HepG2 (cell line): ENCODE measurements around the gene LDLRAD4. TPM values are rescaled to one million over a fixed set of nuclear protein-coding genes. Genes with fewer than 3 reads are reported as not detected.

ENCODE experiments used
- ATAC-seq: fragments of 200-7000 bp; cut with Tn5 transposase; 3 replicates; pipeline ENCODE4 v1.9.1; 2020; ENCODE audit warnings: mild to moderate bottlenecking, moderate library complexity
- BruUV-seq: library from RNA; stranded (reverse); fragments of 400-500 nt; replicated peaks from 2 replicates; lab custom pipeline; 2021; lab: Mats Ljungman, UMichigan
- CTCF ChIA-PET: fragments of 300-600 bp; formaldehyde crosslinking; extraction: SDS; loops from one replicate; lab custom pipeline; 2021; ENCODE audit warnings: low total read pairs, inconsistent platforms, low intra/inter-chr PET ratio; lab: Yijun Ruan, JAX
- POLR2A ChIA-PET: fragments of 350-600 bp; sonication (Branson Sonifier 250); formaldehyde crosslinking; loops from one replicate; lab custom pipeline; 2020; ENCODE audit warnings: antibody characterized with exemption, inconsistent platforms; lab: Yijun Ruan, JAX
- DNase-seq: peaks from one replicate; pipeline ENCODE4 v3.0.0-alpha.2; 2015; ENCODE audit warnings: low spot score
- FAIRE-seq: peaks from 3 replicates; lab custom pipeline; 2011; peaks lifted over from hg19 to GRCh38; lab: Jason Lieb, UNC
- H2AFZ ChIP-seq: one replicate; pipeline ENCODE4 v1.6.1; 2011; ENCODE audit warnings: low read length, inconsistent platforms
- H3K27ac ChIP-seq: fragments of 300-600 bp; 3 replicates; pipeline ENCODE4 v1.8.0; 2011; ENCODE audit warnings: mixed run types, mild to moderate bottlenecking, mixed read lengths, low read length, inconsistent platforms; ENCODE audit not compliant: insufficient read depth; ENCODE audit errors: extremely low read length
- H3K27me3 ChIP-seq, 2 experiments: fragments of 200-600 bp in 1 of 2; 2 replicates in 1 of 2; 3 replicates in 1 of 2; pipeline versions ENCODE4 v1.6.0 to v1.8.0; 2011; ENCODE audit warnings: low read length in 2 of 2, mild to moderate bottlenecking in 2 of 2, moderate library complexity in 2 of 2, inconsistent platforms in 1 of 2; ENCODE audit not compliant: insufficient read depth in 2 of 2, control insufficient read depth in 1 of 2
- H3K36me3 ChIP-seq, 2 experiments: fragments of 200-600 bp in 1 of 2; replicated peaks in 1 of 2; 2 replicates in 1 of 2; 3 replicates in 1 of 2; pipeline versions ENCODE4 v1.5.1 to v1.8.0; 2011; ENCODE audit warnings: low read length in 2 of 2, inconsistent platforms in 1 of 2; ENCODE audit not compliant: insufficient read depth in 2 of 2, control insufficient read depth in 1 of 2
- H3K4me1 ChIP-seq: 2 replicates; pipeline ENCODE4 v1.5.1; 2012; ENCODE audit warnings: low read length, inconsistent platforms; ENCODE audit not compliant: insufficient read depth
- H3K4me2 ChIP-seq: 2 replicates; pipeline ENCODE4 v1.6.0; 2011; ENCODE audit warnings: low read depth, low read length, inconsistent platforms
- H3K4me3 ChIP-seq, 3 experiments: fragments of 200-600 bp in 1 of 3; sonication (generic), shearing (Covaris generic) in 1 of 3; replicated peaks in 1 of 3; 2 replicates each; pipeline ENCODE4 v1.5.1; 2011 to 2016; ENCODE audit warnings: low read length in 3 of 3, inconsistent platforms in 2 of 3, low read depth in 2 of 3, mild to moderate bottlenecking in 2 of 3, control low read depth in 1 of 3, mixed read lengths in 1 of 3; ENCODE audit not compliant: insufficient read depth in 1 of 3
- H3K79me2 ChIP-seq: one replicate; pipeline ENCODE4 v1.6.1; 2011; ENCODE audit warnings: low read length, inconsistent platforms; ENCODE audit not compliant: insufficient read depth
- H3K9ac ChIP-seq: 2 replicates; pipeline ENCODE4 v1.6.0; 2011; ENCODE audit warnings: mild to moderate bottlenecking, low read depth, low read length, inconsistent platforms; ENCODE audit not compliant: insufficient read depth
- H3K9me3 ChIP-seq: 2 replicates; pipeline ENCODE4 v1.5.1; 2012; ENCODE audit warnings: mild to moderate bottlenecking, low read length
- H4K20me1 ChIP-seq: 2 replicates; pipeline ENCODE4 v1.6.0; 2011; ENCODE audit warnings: inconsistent platforms, mild to moderate bottlenecking, low read length, moderate library complexity; ENCODE audit not compliant: insufficient read depth
- HCFC1 ChIP-seq: fragments of 150-350 bp; IDR thresholded peaks from 2 replicates; pipeline ENCODE4 v1.6.1; 2014; ENCODE audit warnings: low read depth, low read length
- SIN3B ChIP-seq: fragments of 150-350 bp; IDR thresholded peaks from 2 replicates; pipeline ENCODE4 v1.6.1; 2014; ENCODE audit warnings: low read length
- ZNF280B ChIP-seq: sonication (generic); formaldehyde crosslinking; IDR thresholded peaks from 2 replicates; pipeline ENCODE4 v1.5.0; 2020; ENCODE audit warnings: missing genetic modification reagents, mild to moderate bottlenecking, borderline replicate concordance
- ZNF331 ChIP-seq: sonication (generic); formaldehyde crosslinking; IDR thresholded peaks from 2 replicates; pipeline ENCODE4 v1.4.0; 2020; ENCODE audit warnings: missing genetic modification reagents
- ZNF563 ChIP-seq: sonication (generic); formaldehyde crosslinking; IDR thresholded peaks from 2 replicates; pipeline ENCODE4 v1.8.0; 2022; ENCODE audit warnings: mild to moderate bottlenecking, moderate library complexity, missing genetic modification reagents
- WGBS: methylation state at CpG from one replicate; pipeline ENCODE4 v1.1.6; 2017; ENCODE audit warnings: low lambda C conversion rate; 5-methylcytosine and 5-hydroxymethylcytosine counted together
- in situ Hi-C: cut with HindIII; loops from 2 replicates; pipeline ENCODE4 v1.10.0; 2017; ENCODE audit warnings: low pct_unique_long_range_greater_than_20kb; ENCODE audit not compliant: extremely low pct_ligation_motif_present
- intact Hi-C: fragments of 100-400 bp; cut with micrococcal nuclease; formaldehyde crosslinking; loops from one replicate; pipeline ENCODE4 v1.10.0; 2022; ENCODE audit not compliant: unreplicated experiment
- polyA plus RNA-seq, 8 experiments: library from polyadenylated mRNA; depleted of rRNA in 3 of 8; stranded (reverse) in 7 of 8; unstranded in 1 of 8; fragments of >200 nt; fragmentation: Illumina TruSeq in 4 of 8; extraction: Trizol in 4 of 8; gene quantifications; 2 replicates each; pipeline versions ENCODE4 v1.2.1 to v1.2.3, GENCODE V29; 2011 to 2016; ENCODE audit warnings: low read depth in 4 of 8, missing spikeins in 1 of 8, mixed read lengths in 1 of 8; ENCODE audit not compliant: insufficient read depth in 1 of 8
- total RNA-seq, 5 experiments: library from RNA; depleted of rRNA; stranded (reverse); fragments of >200 nt; fragmentation: Illumina TruSeq; extraction: Trizol; gene quantifications; 2 replicates each; pipeline ENCODE4 v1.2.3, GENCODE V29; 2016; ENCODE audit warnings: low read depth in 1 of 5
- TF ChIP-seq, protein P1 (sequence below): sonication (generic); formaldehyde crosslinking; IDR thresholded peaks from one replicate; pipeline ENCODE4 v1.5.1; 2020; ENCODE audit warnings: mild to moderate bottlenecking, missing genetic modification reagents; ENCODE audit errors: not compliant biosample characterization

The LDLRAD4 gene
- total and polyA plus RNA-seq, 2 of the 13 experiments (the other 11 are each of a cell fraction or from before 2014, with no cell fraction given): 13.6 to 20.9 TPM

DNA sequence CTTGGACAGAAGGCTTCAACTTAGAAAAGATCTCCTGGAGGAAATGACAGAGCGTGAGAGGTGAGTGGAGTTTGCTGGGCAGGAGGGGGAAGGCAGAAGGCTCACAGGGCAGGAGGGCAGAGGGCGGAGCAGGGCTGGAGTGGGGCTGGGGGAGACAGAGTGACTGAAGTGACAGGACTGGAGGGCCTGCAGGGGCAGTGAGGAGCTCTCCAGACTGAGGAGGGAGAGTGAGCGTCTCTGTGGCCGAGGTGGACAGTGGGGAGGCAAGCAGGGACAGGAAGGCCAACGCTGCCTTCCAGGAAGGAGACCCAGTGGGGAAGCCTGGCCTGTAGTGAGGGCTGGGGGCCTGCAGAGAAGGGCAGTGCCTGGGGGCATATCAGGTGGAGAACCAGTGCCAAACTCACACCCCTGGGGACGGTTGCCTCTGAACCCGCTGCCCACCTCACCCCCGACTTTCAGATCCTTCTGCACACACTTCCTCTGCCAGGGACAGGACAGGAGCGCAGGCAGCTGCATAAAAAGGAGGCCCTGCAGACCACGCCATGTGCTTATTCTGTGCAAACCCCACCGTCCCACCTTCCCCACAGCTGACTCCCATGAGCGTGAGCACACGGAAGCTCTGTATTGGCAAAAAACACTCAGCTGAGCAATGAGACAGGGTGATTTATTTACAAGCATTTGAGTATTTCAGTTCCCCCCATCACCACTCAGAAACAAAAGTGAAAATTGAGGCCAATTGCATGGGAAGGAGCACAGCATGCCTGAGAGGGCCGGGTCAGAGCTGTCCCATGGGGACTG lies 263.5 kb downstream of the LDLRAD4 start (continued):
- TF ChIP-seq ZNF280B (no peak), ZNF331 (CRISPR knock-in tag) (no peak)

GRCh38 chr18:13482618-13482945 lies 264.0 kb downstream of the LDLRAD4 start:
- BruUV-seq: no TSS peak
- no peak for FAIRE-seq

More at GRCh38 chr18:13482618-13482945, 264.0 kb downstream of the LDLRAD4 start:
- ChIA-PET CTCF (no interaction called here), POLR2A (no interaction called here)
- Histone ChIP-seq H3K4me1 (peaks cover 5% of the 10 kb centered on the region), H3K4me2 (no peak overlapping the region), H3K27ac (no peak overlapping the region), H3K4me3 (no peak overlapping the region), H3K36me3 (no peaks in the 10 kb centered on the region; a peak in 1 of 5 replicates), H4K20me1 (no peaks in the 10 kb centered on the region), H3K9ac (no peak overlapping the region)
- intact Hi-C loops (no loop called here), in situ Hi-C loops (no loop called here)
- no peak for ATAC-seq
- no peak for DNase-seq
- TF ChIP-seq SIN3B (no peak), HCFC1 (no peak), ZNF563 (CRISPR knock-in tag) (no peak)
- TF ChIP-seq, protein P1, sequence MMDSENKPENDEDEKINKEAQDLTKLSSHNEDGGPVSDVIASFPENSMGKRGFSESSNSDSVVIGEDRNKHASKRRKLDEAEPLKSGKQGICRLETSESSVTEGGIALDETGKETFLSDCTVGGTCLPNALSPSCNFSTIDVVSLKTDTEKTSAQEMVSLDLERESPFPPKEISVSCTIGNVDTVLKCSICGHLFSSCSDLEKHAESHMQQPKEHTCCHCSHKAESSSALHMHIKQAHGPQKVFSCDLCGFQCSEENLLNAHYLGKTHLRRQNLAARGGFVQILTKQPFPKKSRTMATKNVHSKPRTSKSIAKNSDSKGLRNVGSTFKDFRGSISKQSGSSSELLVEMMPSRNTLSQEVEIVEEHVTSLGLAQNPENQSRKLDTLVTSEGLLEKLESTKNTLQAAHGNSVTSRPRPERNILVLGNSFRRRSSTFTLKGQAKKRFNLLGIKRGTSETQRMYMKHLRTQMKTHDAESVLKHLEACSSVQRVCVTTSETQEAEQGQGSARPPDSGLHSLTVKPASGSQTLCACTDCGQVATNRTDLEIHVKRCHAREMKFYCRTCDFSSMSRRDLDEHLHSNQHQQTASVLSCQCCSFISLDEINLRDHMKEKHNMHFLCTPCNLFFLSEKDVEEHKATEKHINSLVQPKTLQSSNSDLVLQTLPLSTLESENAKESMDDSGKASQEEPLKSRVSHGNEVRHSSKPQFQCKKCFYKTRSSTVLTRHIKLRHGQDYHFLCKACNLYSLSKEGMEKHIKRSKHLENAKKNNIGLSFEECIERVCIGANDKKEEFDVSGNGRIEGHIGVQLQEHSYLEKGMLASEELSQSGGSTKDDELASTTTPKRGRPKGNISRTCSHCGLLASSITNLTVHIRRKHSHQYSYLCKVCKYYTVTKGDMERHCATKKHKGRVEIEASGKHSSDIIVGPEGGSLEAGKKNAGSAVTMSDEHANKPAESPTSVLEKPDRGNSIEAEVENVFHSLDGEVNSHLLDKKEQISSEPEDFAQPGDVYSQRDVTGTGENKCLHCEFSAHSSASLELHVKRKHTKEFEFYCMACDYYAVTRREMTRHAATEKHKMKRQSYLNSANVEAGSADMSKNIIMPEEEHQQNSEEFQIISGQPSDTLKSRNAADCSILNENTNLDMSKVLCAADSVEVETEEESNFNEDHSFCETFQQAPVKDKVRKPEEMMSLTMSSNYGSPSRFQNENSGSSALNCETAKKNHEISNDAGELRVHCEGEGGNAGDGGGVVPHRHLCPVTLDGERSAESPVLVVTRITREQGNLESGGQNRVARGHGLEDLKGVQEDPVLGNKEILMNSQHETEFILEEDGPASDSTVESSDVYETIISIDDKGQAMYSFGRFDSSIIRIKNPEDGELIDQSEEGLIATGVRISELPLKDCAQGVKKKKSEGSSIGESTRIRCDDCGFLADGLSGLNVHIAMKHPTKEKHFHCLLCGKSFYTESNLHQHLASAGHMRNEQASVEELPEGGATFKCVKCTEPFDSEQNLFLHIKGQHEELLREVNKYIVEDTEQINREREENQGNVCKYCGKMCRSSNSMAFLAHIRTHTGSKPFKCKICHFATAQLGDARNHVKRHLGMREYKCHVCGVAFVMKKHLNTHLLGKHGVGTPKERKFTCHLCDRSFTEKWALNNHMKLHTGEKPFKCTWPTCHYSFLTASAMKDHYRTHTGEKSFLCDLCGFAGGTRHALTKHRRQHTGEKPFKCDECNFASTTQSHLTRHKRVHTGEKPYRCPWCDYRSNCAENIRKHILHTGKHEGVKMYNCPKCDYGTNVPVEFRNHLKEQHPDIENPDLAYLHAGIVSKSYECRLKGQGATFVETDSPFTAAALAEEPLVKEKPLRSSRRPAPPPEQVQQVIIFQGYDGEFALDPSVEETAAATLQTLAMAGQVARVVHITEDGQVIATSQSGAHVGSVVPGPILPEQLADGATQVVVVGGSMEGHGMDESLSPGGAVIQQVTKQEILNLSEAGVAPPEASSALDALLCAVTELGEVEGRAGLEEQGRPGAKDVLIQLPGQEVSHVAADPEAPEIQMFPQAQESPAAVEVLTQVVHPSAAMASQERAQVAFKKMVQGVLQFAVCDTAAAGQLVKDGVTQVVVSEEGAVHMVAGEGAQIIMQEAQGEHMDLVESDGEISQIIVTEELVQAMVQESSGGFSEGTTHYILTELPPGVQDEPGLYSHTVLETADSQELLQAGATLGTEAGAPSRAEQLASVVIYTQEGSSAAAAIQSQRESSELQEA: no peak
- TF ChIP-seq, all 625 proteins: peak for 0
- Histone ChIP-seq H2AFZ (no peak overlapping the region), H3K9me3 (no peaks in the 10 kb centered on the region), H3K27me3 (no peaks in the 10 kb centered on the region), H3K79me2 (no peaks in the 10 kb centered on the region)
- 83% methylated on average over 1 of the region's 1 CpG for WGBS
